HG02763 (cell line): ENCODE measurements around the gene OR2AP1.
A peak's percentile ranks its signal among the peaks of the same experiment; 100 is the strongest.
"Not testable (repeated sequence)": the region's sequence is repeated elsewhere in the genome, so short reads cannot be mapped to it uniquely, and the experiment has no call there.

Experiments used
- ATAC-seq: cut with Tn5 transposase; IDR thresholded peaks from one replicate; pipeline ENCODE4 v1.9.1; 2021; ENCODE audit warnings: mild to moderate bottlenecking, moderate library complexity; ENCODE audit not compliant: unreplicated experiment

The OR2AP1 gene

DNA sequence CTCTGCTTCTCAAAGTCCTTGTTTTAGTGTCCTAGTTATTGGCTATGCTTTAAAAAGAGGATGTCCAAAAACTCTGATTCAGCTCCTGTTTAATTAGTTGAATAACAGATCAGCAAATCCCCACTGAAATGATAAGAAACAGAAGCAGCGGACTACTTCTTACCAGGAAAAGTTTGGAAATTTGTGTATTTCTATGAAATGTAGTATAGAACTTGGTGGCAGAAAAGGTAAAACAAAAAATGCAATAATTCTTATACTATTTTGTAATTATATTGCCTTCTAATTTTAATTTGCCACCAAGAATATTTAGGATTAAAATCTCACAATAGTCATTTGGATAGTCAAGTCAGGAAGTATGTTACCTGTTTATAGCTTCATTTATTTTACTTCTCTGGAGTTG is at the start of gene OR2AP1:
TSS of gene OR2AP1 (plus strand) at position 301 of the 400 bp plus-strand sequence. CDS start 1,947 bp downstream, outside the sequence.
- ATAC-seq = no peak

DNA sequence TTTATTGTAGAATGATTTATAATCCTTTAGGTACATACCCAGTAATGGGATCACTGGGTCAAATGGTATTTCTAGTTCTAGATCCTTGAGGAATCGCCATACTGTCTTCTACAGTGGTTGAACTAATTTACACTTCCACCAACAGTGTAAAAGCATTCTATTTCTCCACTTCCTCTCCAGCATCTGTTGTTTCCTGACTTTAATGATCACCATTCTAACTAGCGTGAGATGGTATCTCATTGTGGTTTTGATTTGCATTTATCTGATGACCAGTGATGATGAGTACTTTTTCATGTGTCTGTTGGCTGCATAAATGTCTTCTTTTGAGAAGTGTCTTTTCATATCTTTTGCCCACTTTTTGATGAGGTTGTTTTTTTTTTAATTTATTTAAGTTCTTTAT is 24.0 kb upstream of the OR2AP1 start:
- not testable (repeated sequence) for ATAC-seq

DNA sequence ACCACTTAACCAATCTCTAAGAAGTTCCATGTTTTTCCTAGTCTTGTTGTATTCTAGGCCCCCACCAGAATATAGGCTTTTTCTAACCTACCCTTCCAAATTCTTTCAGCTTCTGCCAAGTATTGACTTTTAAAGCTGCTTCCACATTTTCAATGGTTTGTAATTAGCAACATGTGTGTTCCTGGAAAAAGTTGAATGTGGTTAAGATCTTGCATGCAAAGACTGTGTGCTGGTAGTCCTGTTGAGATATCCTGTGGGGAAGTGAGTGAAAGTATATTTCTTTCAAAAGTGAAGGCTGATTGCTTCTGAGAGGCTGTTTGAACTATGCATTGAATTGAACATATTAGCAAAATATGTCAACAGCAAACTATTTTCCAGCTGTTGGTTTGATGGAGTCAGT is 23.5 kb upstream of the OR2AP1 start:
- ATAC-seq = no peak

DNA sequence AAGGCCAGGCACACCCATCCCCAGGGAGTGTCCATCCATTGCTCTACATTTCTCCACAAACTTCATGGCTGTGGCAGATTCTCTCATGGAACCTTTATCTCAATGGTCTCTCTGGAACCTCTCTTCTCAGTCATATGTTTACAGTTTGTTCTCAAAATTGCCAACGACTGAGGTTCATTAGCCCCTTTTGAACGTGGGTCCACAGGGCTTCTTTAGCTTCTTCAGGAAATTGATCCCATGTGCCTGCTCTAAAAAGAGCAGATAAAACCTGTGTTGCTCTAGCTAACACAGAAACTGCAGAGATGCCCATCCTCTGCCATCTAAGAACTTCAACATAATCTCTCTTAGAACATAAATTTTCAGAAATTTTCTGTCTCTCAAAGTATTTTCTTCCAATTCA is 23.0 kb upstream of the OR2AP1 start, which contains the start of gene OR6C4:
TSS of gene OR6C4 (plus strand) at position 301 of the 400 bp plus-strand sequence. CDS start 1,625 bp downstream, outside the sequence.
- no peak for ATAC-seq

DNA sequence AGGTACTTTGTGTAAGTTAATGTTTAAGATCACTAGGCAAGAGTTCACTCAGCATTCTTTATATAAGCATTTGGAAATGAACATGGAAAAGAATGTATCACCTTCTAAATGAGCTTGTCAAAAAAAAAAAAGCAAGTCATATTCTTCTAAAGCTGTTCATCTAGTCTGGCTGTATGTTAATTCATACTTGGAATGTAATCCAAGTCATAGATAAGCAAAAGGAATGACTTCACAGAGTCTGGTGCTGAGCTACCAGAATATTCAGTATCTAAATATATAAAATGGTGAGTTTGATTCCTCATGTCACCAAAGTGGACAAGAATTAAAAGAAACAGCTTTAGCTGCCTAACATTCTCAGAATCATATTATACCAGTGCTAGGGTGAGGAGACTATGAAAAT is 18.0 kb upstream of the OR2AP1 start:
- no peak for ATAC-seq

DNA sequence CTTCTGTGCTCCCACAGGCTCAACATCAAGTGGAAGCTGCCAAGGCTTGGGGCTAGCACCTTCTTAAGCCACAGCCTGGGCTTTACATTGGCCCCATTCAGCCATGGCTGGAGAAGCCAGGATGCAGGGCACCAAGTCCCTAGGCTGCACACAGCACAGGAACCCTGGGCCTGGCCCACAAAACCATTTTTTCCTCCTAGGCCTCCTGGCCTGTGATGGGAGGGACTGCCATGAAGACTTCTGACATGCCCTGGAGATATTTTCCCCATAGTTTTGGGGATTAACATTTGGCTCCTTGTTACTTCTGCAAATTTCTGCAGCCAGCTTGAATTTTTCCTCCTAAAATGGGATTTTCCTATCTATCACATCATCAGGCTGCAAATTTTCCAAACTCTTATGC is 2.2 kb upstream of the OR2AP1 start:
- ATAC-seq = not testable (repeated sequence)

DNA sequence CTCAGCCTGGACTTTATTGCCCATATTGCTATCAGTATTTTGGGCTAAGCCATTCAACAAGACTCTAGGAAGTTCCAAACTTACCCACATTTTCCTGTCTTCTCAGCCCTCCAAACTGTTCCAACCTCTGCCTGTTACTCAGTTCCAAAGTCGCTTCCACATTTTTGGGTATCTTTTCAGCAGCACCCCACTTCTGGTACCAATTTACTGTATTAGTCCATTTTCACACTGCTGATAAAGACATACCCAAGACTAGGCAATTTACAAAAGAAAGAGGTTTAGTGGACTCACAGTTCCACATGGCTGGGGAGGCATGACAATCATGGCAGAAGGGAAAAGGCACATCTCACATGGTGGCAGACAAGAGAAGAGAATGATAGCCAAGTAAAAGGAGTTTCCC is 1.6 kb upstream of the OR2AP1 start:
- ATAC-seq = not testable (repeated sequence)

DNA sequence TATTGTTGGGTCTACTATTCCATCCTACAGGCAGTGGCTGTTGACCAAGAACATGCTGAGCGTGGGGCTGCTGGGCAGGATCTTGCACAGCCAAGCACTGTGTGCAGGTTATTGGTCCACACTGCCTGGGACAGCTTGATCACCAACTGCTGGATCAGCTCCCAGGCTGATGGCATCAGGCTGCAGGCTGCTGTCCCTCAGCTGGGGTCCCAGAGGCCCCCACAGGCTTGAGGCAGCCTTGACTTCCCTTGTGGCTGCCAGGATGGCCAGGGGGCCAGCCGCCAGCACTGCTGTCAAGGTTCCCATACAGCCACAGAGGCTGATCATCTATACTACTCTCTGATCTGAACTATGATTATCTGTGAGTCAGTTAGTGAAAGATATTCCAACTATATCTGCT is 9.8 kb downstream of the OR2AP1 start:
- no peak for ATAC-seq

DNA sequence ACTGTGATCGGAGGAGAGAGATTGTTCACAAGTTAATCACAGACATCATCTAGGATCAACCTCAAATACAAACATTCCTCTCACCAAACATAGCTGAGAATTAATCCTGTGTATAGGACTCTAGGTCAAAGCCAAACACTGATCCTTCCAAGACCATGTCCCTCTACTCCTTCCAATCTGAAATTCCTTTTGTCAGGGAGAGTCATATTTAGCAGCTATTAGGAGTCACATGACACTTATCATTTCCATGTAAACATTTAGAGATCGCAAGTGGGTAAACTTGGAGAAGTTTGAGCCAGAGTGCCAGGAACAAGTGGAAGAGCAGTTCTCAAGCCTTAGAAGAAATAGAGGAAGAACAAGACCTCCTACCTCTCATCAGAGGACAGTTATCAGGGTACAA is 13.5 kb downstream of the OR2AP1 start:
- ATAC-seq = no peak

DNA sequence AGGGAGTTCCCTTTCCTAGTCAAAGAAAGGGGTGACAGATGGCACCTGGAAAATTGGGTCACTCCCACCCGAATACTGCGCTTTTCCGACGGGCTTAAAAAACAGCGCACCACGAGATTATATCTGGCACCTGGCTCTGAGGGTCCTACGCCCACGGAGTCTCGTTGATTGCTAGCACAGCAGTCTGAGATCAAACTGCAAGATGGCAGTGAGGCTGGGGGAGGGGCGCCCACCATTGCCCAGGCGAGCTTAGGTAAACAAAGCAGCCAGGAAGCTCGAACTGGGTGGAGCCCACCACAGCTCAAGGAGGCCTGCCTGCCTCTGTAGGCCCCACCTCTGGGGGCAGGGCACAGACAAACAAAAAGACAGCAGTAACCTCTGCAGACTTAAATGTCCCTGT is 17.9 kb downstream of the OR2AP1 start:
- not testable (repeated sequence) for ATAC-seq

DNA sequence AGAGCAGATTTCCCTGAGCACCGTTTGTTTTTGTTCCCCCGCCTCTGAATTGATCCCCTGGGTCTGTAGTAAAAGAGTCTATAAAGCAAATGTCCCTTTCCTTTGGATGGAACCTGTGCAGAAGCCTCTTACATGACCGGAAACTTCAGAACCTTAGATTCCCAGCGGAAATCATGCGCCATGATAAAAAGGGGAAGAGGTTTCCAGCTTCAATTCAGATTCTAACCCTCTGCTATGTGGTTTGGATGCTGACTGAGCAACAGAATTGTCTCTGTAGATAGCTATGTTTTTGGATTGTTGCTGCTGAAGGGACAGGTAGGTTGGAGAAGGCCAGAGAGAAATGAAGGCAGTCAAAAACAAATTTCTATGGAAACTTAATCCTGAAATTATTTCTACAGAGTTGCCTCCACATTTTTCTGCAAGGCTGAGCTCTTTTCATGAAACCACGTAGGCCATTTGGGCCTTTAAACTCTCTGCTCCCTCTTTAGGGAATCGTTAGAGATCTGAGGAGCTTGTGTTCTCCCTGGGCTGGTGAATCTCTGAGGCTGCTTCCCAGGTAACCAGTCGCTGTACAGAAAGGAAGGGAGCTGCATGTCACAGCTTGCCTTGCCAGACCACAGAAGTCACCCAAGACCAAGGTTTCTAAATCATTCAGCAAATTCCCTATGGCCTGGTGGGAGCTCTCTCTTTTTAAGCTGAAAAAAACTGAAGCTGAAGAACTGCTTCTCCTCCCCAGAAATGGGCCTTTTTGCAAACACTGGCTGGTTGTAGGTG is 35.7 kb downstream of the OR2AP1 start:
- ATAC-seq = no peak

DNA sequence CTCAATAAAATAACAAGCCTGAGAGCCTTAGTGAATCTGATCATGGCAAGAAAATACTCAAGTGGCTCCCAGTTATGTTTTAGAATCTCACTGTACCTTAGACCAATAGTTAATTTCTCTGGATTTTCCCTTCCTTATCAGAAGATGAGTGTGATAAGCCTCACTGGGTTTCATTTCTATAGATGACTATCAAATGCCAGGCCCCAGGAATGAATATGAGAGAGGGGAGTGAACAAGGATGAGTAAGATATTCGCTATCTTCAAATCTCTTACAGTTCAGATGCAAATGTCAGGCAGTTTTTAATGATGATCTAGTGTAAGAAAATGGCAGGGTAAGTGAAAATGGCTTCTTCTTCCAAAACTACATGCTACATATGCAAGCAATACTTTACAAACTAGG is 38.3 kb downstream of the OR2AP1 start:
- no peak for ATAC-seq

DNA sequence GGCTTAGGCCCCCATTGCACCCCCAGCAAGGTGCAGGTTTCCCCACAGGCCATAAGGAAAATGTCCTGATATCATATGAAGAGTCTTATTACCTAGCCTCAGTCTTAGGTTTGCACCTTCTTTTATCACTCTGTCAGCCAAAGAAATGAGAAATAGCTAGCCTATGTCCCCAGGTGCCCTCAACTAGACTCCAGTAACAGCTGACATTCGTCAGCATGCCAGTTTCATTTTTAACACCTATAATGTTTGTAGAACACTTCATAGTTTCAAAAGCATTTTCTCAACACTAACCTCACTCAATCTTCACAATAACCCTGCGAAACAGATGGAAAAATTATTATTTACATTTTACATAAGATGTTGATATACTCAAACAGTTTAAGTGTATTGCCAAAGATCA is 40.4 kb downstream of the OR2AP1 start:
- ATAC-seq = no peak

DNA sequence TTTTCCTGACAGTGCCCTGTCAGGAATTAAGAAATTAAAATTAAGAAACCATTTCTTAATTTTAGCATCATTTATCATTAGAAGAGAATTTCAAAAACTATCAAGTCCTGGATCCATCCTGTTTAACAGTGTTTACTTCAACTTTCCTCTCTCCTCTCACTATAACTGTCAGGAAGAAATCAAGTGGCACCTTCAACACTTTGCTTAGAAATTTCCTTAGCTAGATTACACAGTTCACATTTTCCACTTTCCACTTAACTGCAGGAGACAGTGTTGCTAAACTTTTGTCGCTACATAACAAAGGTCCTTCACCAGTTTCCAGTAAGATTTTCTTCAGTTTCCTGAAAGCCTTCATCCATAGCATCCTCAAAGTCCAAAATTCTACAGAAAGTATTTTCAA is 42.5 kb downstream of the OR2AP1 start:
- ATAC-seq = no peak

DNA sequence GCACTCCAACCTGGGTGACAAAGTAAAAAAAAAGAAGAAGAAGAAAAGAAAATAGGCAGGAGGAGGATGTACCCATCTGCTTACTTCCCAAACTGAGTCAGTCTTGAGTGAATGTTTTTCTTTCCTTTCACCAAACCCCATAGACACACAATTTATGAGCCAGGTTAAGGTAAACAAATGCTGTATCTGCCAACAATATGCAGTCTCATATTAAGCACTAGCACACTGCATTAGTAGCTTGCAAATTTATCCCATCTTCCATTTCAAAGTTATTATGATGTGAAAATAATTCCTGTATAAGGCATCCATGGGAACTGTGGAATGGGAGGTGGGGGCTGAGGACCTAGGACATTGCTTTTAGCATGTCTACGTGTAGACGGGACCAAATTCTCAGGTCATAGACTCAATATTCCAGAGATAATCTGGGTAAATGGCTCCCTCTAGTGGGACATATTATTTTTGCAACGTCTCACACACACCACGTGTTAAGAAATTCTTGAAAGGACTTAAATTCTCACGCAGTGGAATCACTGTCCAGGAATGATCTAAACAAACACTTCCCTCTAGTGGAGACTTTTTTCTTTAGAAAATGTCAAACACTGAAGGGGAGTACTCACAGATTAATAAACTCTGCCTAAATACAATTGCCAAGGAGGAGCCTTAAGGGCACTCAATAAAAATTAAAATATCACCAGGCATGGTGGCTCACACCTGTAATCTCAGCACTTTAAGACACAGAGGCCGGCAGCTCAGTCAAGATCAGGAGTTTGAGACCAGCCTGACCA is 47.3 kb downstream of the OR2AP1 start:
- peak; percentile 68 for ATAC-seq

DNA sequence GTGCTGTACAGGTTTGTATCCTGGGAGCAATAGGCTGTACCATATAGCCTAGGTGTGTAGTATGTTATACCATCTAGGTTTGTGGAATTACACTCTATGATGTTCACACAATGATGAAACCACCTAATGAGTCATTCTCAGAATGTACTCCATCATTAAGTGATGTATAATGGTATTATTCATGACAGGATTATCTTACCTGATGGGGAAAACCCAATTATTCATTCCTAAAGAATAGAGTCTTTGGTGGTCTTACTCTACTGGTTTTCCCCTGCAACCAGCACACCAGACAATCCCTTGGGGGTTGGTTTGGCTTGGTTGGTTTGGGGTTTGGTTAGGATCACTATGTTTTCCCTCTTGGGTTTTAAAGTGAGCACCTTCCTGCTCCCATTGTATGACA is 51.8 kb downstream of the OR2AP1 start:
- ATAC-seq = no peak
